ENCODE results near the gene SLC35E2B. TPM values are rescaled to one million over a fixed set of nuclear protein-coding genes. Genes with fewer than 3 reads are reported as not detected.

The SLC35E2B gene
- total and polyA plus RNA-seq, 2 donors, result 22.5 to 45.6 TPM

- Histone ChIP-seq H3K9me3 (ENCODE audit: control insufficient read depth in 2 of 2, insufficient read depth in 1 of 2, low read length in 1 of 2) (no peaks in the 10 kb centered on the region), H3K36me3 (ENCODE audit: control insufficient read depth in 2 of 2, insufficient read depth in 2 of 2, low read length in 1 of 2) (peaks cover 7 to 16% of the 10 kb centered on the region in 2 donors), H3K27ac (ENCODE audit: low read depth in 1 of 2, low read length in 1 of 2) (no peak overlapping the region), H3K4me1 (ENCODE audit: control insufficient read depth in 2 of 2, insufficient read depth in 2 of 2, low read length in 2 of 2) (peaks cover 0 to 14% of the 10 kb centered on the region in 2 donors), H3K27me3 (ENCODE audit: control insufficient read depth in 2 of 2, insufficient read depth in 1 of 2, low read length in 1 of 2) (no peaks in the 10 kb centered on the region), H3K4me3 (ENCODE audit: low read length in 2 of 2) (no peak overlapping the region)
- DNase-seq (ENCODE audit: low read depth in 6 of 9, low spot score in 9 of 9), result no peak
- WGBS, result 95% methylated on average over 38 of the region's 38 CpGs
Measured at GRCh38 chr1:1624443-1625403, 67.9 kb downstream of the SLC35E2B start.

- DNase-seq (ENCODE audit: low read depth in 6 of 9, low spot score in 9 of 9), result no peak
- 97% methylated on average over 51 of the region's 51 CpGs for WGBS
- H3K4me1 ChIP-seq (ENCODE audit: control insufficient read depth in 2 of 2, insufficient read depth in 2 of 2, low read length in 2 of 2), result peaks cover 0 to 6% of the 10 kb centered on the region in 2 donors
- no peaks in the 10 kb centered on the region for H3K9me3 ChIP-seq (ENCODE audit: control insufficient read depth in 2 of 2, insufficient read depth in 1 of 2, low read length in 1 of 2)
- H3K4me3 ChIP-seq (ENCODE audit: low read length in 2 of 2), result no peak overlapping the region
- H3K27me3 ChIP-seq (ENCODE audit: control insufficient read depth in 2 of 2, insufficient read depth in 1 of 2, low read length in 1 of 2), result no peaks in the 10 kb centered on the region
- H3K27ac ChIP-seq (ENCODE audit: low read depth in 1 of 2, low read length in 1 of 2), result no peak overlapping the region
- H3K36me3 ChIP-seq (ENCODE audit: control insufficient read depth in 2 of 2, insufficient read depth in 2 of 2, low read length in 1 of 2), result peaks cover 7 to 16% of the 10 kb centered on the region in 2 donors
Measured at GRCh38 chr1:1623631-1624442, 68.8 kb downstream of the SLC35E2B start.

GRCh38 chr1:1623181-1623630, 69.4 kb downstream of the SLC35E2B start:
- Histone ChIP-seq H3K27me3 (ENCODE audit: control insufficient read depth in 2 of 2, insufficient read depth in 1 of 2, low read length in 1 of 2) (no peaks in the 10 kb centered on the region), H3K4me1 (ENCODE audit: control insufficient read depth in 2 of 2, insufficient read depth in 2 of 2, low read length in 2 of 2) (no peaks in the 10 kb centered on the region), H3K36me3 (ENCODE audit: control insufficient read depth in 2 of 2, insufficient read depth in 2 of 2, low read length in 1 of 2) (peaks cover 5 to 14% of the 10 kb centered on the region in 2 donors), H3K9me3 (ENCODE audit: control insufficient read depth in 2 of 2, insufficient read depth in 1 of 2, low read length in 1 of 2) (no peaks in the 10 kb centered on the region), H3K27ac (ENCODE audit: low read depth in 1 of 2, low read length in 1 of 2) (no peak overlapping the region), H3K4me3 (ENCODE audit: low read length in 2 of 2) (no peak overlapping the region)
- no peak for DNase-seq (ENCODE audit: low read depth in 6 of 9, low spot score in 9 of 9)
- WGBS, result 98% methylated on average over 33 of the region's 33 CpGs

GRCh38 chr1:1622788-1623094, 69.9 kb downstream of the SLC35E2B start:
- H3K36me3 ChIP-seq (ENCODE audit: control insufficient read depth in 2 of 2, insufficient read depth in 2 of 2, low read length in 1 of 2), result peaks cover under 1 to 12% of the 10 kb centered on the region in 2 donors
- no peaks in the 10 kb centered on the region for H3K27me3 ChIP-seq (ENCODE audit: control insufficient read depth in 2 of 2, insufficient read depth in 1 of 2, low read length in 1 of 2)
- 96% methylated on average over 17 of the region's 17 CpGs for WGBS
- H3K4me1 ChIP-seq (ENCODE audit: control insufficient read depth in 2 of 2, insufficient read depth in 2 of 2, low read length in 2 of 2), result no peaks in the 10 kb centered on the region
- no peaks in the 10 kb centered on the region for H3K9me3 ChIP-seq (ENCODE audit: control insufficient read depth in 2 of 2, insufficient read depth in 1 of 2, low read length in 1 of 2)
- no peak for DNase-seq (ENCODE audit: low read depth in 6 of 9, low spot score in 9 of 9)
- no peak overlapping the region for H3K4me3 ChIP-seq (ENCODE audit: low read length in 2 of 2)
- H3K27ac ChIP-seq (ENCODE audit: low read depth in 1 of 2, low read length in 1 of 2), result no peak overlapping the region

GRCh38 chr1:1622010-1622787, 70.4 kb downstream of the SLC35E2B start:
- Histone ChIP-seq H3K9me3 (ENCODE audit: control insufficient read depth in 2 of 2, insufficient read depth in 1 of 2, low read length in 1 of 2) (no peaks in the 10 kb centered on the region), H3K27ac (ENCODE audit: low read depth in 1 of 2, low read length in 1 of 2) (no peak overlapping the region), H3K36me3 (ENCODE audit: control insufficient read depth in 2 of 2, insufficient read depth in 2 of 2, low read length in 1 of 2) (peaks cover 5 to 8% of the 10 kb centered on the region in 2 donors), H3K4me3 (ENCODE audit: low read length in 2 of 2) (no peak overlapping the region), H3K27me3 (ENCODE audit: control insufficient read depth in 2 of 2, insufficient read depth in 1 of 2, low read length in 1 of 2) (no peaks in the 10 kb centered on the region), H3K4me1 (ENCODE audit: control insufficient read depth in 2 of 2, insufficient read depth in 2 of 2, low read length in 2 of 2) (no peaks in the 10 kb centered on the region)
- WGBS, result 97% methylated on average over 21 of the region's 21 CpGs
- DNase-seq (ENCODE audit: low read depth in 6 of 9, low spot score in 9 of 9), result no peak

GRCh38 chr1:1621173-1622009, 71.2 kb downstream of the SLC35E2B start:
- no peak overlapping the region for H3K4me3 ChIP-seq (ENCODE audit: low read length in 2 of 2)
- WGBS, result 95% methylated on average over 31 of the region's 31 CpGs
- H3K36me3 ChIP-seq (ENCODE audit: control insufficient read depth in 2 of 2, insufficient read depth in 2 of 2, low read length in 1 of 2), result peaks cover 4 to 6% of the 10 kb centered on the region in 2 donors
- no peak overlapping the region for H3K27ac ChIP-seq (ENCODE audit: low read depth in 1 of 2, low read length in 1 of 2)
- no peaks in the 10 kb centered on the region for H3K27me3 ChIP-seq (ENCODE audit: control insufficient read depth in 2 of 2, insufficient read depth in 1 of 2, low read length in 1 of 2)
- no peak for DNase-seq (ENCODE audit: low read depth in 6 of 9, low spot score in 9 of 9)
- H3K9me3 ChIP-seq (ENCODE audit: control insufficient read depth in 2 of 2, insufficient read depth in 1 of 2, low read length in 1 of 2), result no peaks in the 10 kb centered on the region
- peaks cover 6 to 8% of the 10 kb centered on the region in 2 donors for H3K4me1 ChIP-seq (ENCODE audit: control insufficient read depth in 2 of 2, insufficient read depth in 2 of 2, low read length in 2 of 2)

GRCh38 chr1:1620433-1621139, 72.0 kb downstream of the SLC35E2B start:
- no peak overlapping the region for H3K4me3 ChIP-seq (ENCODE audit: low read length in 2 of 2)
- peaks cover 9% of the 10 kb centered on the region in 2 donors for H3K4me1 ChIP-seq (ENCODE audit: control insufficient read depth in 2 of 2, insufficient read depth in 2 of 2, low read length in 2 of 2)
- 93% methylated on average over 16 of the region's 16 CpGs for WGBS
- no peak overlapping the region for H3K27ac ChIP-seq (ENCODE audit: low read depth in 1 of 2, low read length in 1 of 2)
- DNase-seq (ENCODE audit: low read depth in 6 of 9, low spot score in 9 of 9), result no peak
- H3K36me3 ChIP-seq (ENCODE audit: control insufficient read depth in 2 of 2, insufficient read depth in 2 of 2, low read length in 1 of 2), result peaks cover 4 to 6% of the 10 kb centered on the region in 2 donors
- H3K27me3 ChIP-seq (ENCODE audit: control insufficient read depth in 2 of 2, insufficient read depth in 1 of 2, low read length in 1 of 2), result no peaks in the 10 kb centered on the region
- no peaks in the 10 kb centered on the region for H3K9me3 ChIP-seq (ENCODE audit: control insufficient read depth in 2 of 2, insufficient read depth in 1 of 2, low read length in 1 of 2)

- Histone ChIP-seq H3K27ac (ENCODE audit: low read depth in 1 of 2, low read length in 1 of 2) (no peak overlapping the region), H3K36me3 (ENCODE audit: control insufficient read depth in 2 of 2, insufficient read depth in 2 of 2, low read length in 1 of 2) (peaks cover 4 to 6% of the 10 kb centered on the region in 2 donors), H3K4me3 (ENCODE audit: low read length in 2 of 2) (no peak overlapping the region), H3K27me3 (ENCODE audit: control insufficient read depth in 2 of 2, insufficient read depth in 1 of 2, low read length in 1 of 2) (no peaks in the 10 kb centered on the region), H3K9me3 (ENCODE audit: control insufficient read depth in 2 of 2, insufficient read depth in 1 of 2, low read length in 1 of 2) (no peaks in the 10 kb centered on the region), H3K4me1 (ENCODE audit: control insufficient read depth in 2 of 2, insufficient read depth in 2 of 2, low read length in 2 of 2) (peaks cover 9 to 10% of the 10 kb centered on the region in 2 donors)
- WGBS, result 98% methylated on average over 14 of the region's 14 CpGs
- DNase-seq (ENCODE audit: low read depth in 6 of 9, low spot score in 9 of 9), result no peak
Measured at GRCh38 chr1:1619917-1620361, 72.7 kb downstream of the SLC35E2B start.
